Endodermal cell (in vitro differentiated cells): ENCODE measurements around the gene SH3YL1. TPM values are rescaled to one million over a fixed set of nuclear protein-coding genes. Genes with fewer than 3 reads are reported as not detected.

Experiments
- DNase-seq: peaks from one replicate; pipeline ENCODE4 v3.0.0-alpha.2; 2017
- H3K27ac ChIP-seq: 2 replicates; pipeline ENCODE4 v1.5.1; 2013; ENCODE audit warnings: mild to moderate bottlenecking, low read depth, low read length, moderate library complexity
- H3K27me3 ChIP-seq: 2 replicates; pipeline ENCODE4 v1.6.1; 2013; ENCODE audit warnings: mild to moderate bottlenecking, low read length, moderate library complexity; ENCODE audit not compliant: insufficient read depth, control insufficient read depth, poor library complexity, severe bottlenecking
- H3K36me3 ChIP-seq: 2 replicates; pipeline ENCODE4 v1.7.0; 2013; ENCODE audit warnings: mild to moderate bottlenecking, low read length, moderate library complexity; ENCODE audit not compliant: control insufficient read depth, insufficient read depth
- H3K4me1 ChIP-seq: one replicate; pipeline ENCODE4 v1.7.0; 2013; ENCODE audit warnings: low read length; ENCODE audit not compliant: control insufficient read depth, insufficient read depth
- H3K4me3 ChIP-seq: 2 replicates; pipeline ENCODE4 v1.5.1; 2013; ENCODE audit warnings: mild to moderate bottlenecking, low read length, moderate library complexity
- H3K9ac ChIP-seq: 2 replicates; pipeline ENCODE4 v1.6.1; 2013; ENCODE audit warnings: mild to moderate bottlenecking, low read length, moderate library complexity; ENCODE audit not compliant: poor library complexity, severe bottlenecking; ENCODE audit errors: extremely low read depth
- H3K9me3 ChIP-seq: 2 replicates; pipeline ENCODE4 v1.6.1; 2013; ENCODE audit warnings: mild to moderate bottlenecking, low read length, moderate library complexity; ENCODE audit not compliant: control insufficient read depth
- H3K27ac Mint-ChIP-seq: 2 replicates; pipeline ENCODE4 v1.8.0; 2020; ENCODE audit warnings: mixed read lengths
- H3K27me3 Mint-ChIP-seq: 2 replicates; pipeline ENCODE4 v1.8.0; 2021; ENCODE audit warnings: mild to moderate bottlenecking, mixed read lengths; ENCODE audit not compliant: insufficient read depth
- H3K36me3 Mint-ChIP-seq: 2 replicates; pipeline ENCODE4 v1.8.0; 2020; ENCODE audit warnings: low read depth, mixed read lengths
- H3K4me1 Mint-ChIP-seq: 2 replicates; pipeline ENCODE4 v1.8.0; 2020; ENCODE audit warnings: mixed read lengths
- H3K4me3 Mint-ChIP-seq: 2 replicates; pipeline ENCODE4 v1.8.0; 2020; ENCODE audit warnings: mild to moderate bottlenecking, moderate library complexity, mixed read lengths
- H3K9me3 Mint-ChIP-seq: 2 replicates; pipeline ENCODE4 v1.8.0; 2020; ENCODE audit warnings: mild to moderate bottlenecking, mixed read lengths
- WGBS, 2 experiments: methylation state at CpG; one replicate each; pipeline versions ENCODE4 v1.1.5 to v1.1.7; 2013; ENCODE audit warnings: missing lambda C conversion rate in 2 of 2, mixed read lengths in 1 of 2; ENCODE audit not compliant: insufficient coverage in 1 of 2, insufficient read length in 1 of 2; 5-methylcytosine and 5-hydroxymethylcytosine counted together
- total RNA-seq, 2 donors: library from RNA; stranded (reverse); fragmentation: NEBNext Ultra II Directional in 1 of 2; extraction: Animal tissue kit (Norgen Biotek cat#: 25700) in 1 of 2; gene quantifications; 2 replicates in 1 of 2; 3 replicates in 1 of 2; pipeline ENCODE4 v1.2.1, GENCODE V29; 2021
- TF ChIP-seq, protein P1 (sequence below): fragments of 200-600 bp; sonication (generic); conservative IDR thresholded peaks from 2 replicates; pipeline ENCODE4 v1.5.0; 2021; ENCODE audit warnings: antibody characterized with exemption, mild to moderate bottlenecking

SH3YL1 gene
- total RNA-seq, 2 donors from 2014 or later = 33.6 to 39.0 TPM

DNA sequence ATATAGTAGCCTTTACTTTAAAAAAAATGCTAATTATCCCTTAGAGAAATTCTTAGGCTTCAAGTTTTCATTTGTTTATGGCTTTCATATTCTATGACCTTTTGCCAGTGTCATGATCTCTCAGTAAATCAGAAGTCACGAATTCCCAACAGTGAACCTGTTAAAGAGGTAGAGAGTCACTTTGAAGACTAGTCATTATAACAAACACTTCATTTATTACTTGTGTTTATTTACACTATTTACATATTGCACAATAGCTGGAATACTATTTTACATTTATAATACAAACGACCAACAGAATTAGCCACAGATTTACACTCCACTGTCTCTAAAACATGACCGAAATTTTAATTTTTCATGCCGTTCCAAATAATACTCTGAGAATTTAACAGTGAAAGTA lies 15.5 kb upstream of the SH3YL1 start:
- Histone ChIP-seq H3K36me3 (peaks cover 65% of the 10 kb centered on the region), H3K27ac (no peak overlapping the region), H3K9me3 (no peaks in the 10 kb centered on the region), H3K9ac (no peak overlapping the region), H3K4me3 (no peak overlapping the region), H3K27me3 (no peaks in the 10 kb centered on the region), H3K4me1 (no peaks in the 10 kb centered on the region)
- 81% methylated on average over 4 of the region's 4 CpGs; no CpG with 5 or more reads in 1 of the 2 experiments for WGBS, 2 experiments
- Mint-ChIP-seq H3K9me3 (no peaks in the 10 kb centered on the region), H3K27me3 (no peaks in the 10 kb centered on the region), H3K4me1 (peaks cover 13% of the 10 kb centered on the region), H3K36me3 (peaks cover 52% of the 10 kb centered on the region), H3K4me3 (no peak overlapping the region), H3K27ac (no peak overlapping the region)
- TF ChIP-seq, protein P1, sequence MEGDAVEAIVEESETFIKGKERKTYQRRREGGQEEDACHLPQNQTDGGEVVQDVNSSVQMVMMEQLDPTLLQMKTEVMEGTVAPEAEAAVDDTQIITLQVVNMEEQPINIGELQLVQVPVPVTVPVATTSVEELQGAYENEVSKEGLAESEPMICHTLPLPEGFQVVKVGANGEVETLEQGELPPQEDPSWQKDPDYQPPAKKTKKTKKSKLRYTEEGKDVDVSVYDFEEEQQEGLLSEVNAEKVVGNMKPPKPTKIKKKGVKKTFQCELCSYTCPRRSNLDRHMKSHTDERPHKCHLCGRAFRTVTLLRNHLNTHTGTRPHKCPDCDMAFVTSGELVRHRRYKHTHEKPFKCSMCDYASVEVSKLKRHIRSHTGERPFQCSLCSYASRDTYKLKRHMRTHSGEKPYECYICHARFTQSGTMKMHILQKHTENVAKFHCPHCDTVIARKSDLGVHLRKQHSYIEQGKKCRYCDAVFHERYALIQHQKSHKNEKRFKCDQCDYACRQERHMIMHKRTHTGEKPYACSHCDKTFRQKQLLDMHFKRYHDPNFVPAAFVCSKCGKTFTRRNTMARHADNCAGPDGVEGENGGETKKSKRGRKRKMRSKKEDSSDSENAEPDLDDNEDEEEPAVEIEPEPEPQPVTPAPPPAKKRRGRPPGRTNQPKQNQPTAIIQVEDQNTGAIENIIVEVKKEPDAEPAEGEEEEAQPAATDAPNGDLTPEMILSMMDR = no peak
- DNase-seq = no peak

DNA sequence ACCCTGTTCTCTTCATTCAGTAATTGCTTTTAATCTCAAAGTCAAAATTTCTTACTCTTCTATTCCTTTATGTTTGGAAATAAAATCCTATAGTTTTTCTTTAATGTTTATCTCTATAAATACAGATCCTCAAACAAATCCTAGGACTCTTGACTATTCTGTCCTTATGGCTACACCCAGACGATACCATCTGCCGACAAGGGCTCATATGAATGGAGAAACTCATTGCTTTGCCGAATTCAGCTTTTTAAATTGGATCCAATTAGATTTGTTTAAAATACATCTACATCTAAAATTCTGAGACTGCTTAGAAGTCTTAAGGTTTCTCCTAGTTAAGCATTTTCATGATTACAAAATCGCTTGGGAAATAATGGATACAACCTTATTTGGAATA lies 15.1 kb upstream of the SH3YL1 start:
- H3K4me3 Mint-ChIP-seq = no peak overlapping the region
- TF ChIP-seq, protein P1 = no peak

DNA sequence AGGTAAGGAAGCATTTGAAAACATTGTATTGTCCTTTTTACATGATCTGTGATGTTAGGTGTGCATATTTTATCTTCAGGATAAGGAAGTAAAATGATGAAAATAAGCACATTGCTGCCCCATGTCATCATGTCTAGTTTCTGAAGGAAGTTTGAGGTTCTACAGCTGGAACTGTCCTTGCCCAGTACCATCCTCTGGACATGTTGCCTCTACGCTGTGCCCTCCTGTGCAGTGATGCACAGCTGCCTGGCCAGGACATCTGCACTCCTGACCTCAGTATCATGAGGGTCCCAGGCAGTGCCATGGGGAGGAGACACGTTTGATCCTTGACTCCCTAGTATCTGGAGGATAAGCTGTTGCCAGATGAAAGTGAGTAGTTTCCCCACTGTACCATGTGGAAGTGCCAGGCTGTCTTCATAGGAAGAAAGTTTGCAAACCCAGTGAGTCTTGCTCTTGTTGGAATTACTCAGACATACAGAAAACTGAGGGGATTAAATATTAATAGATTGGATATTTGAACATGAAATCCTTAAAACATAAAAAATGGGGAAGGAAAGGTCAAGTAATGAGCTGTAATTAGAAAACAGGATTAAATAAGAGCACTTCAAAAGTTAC lies 14.6 kb upstream of the SH3YL1 start:
- Histone ChIP-seq H3K27ac (no peak overlapping the region), H3K27me3 (no peaks in the 10 kb centered on the region), H3K9me3 (no peaks in the 10 kb centered on the region), H3K9ac (no peak overlapping the region), H3K36me3 (peaks cover 74% of the 10 kb centered on the region), H3K4me3 (no peak overlapping the region), H3K4me1 (no peaks in the 10 kb centered on the region)
- TF ChIP-seq, protein P1 = no peak
- Mint-ChIP-seq H3K27me3 (no peaks in the 10 kb centered on the region), H3K27ac (no peak overlapping the region), H3K9me3 (no peaks in the 10 kb centered on the region), H3K4me1 (peaks cover 3% of the 10 kb centered on the region), H3K4me3 (no peak overlapping the region), H3K36me3 (peaks cover 54% of the 10 kb centered on the region)
- DNase-seq = no peak
- WGBS, 2 experiments = 92 to 100% methylated on average over 2 of the region's 2 CpGs

More for the DNA sequence above, 15.1 kb upstream of the SH3YL1 start:
- peaks cover 8% of the 10 kb centered on the region for H3K4me1 Mint-ChIP-seq
- H3K36me3 Mint-ChIP-seq = peaks cover 54% of the 10 kb centered on the region
- no peak overlapping the region for H3K27ac Mint-ChIP-seq
- H3K9ac ChIP-seq = no peak overlapping the region
- H3K4me3 ChIP-seq = no peak overlapping the region
- H3K27ac ChIP-seq = no peak overlapping the region
- peaks cover 69% of the 10 kb centered on the region for H3K36me3 ChIP-seq
- no peaks in the 10 kb centered on the region for H3K9me3 ChIP-seq
- no peaks in the 10 kb centered on the region for H3K4me1 ChIP-seq
- no peak for DNase-seq
- 89 to 100% methylated on average over 2 to 4 of the region's 4 CpGs for WGBS, 2 experiments
- H3K27me3 ChIP-seq = no peaks in the 10 kb centered on the region
- no peaks in the 10 kb centered on the region for H3K27me3 Mint-ChIP-seq
- no peaks in the 10 kb centered on the region for H3K9me3 Mint-ChIP-seq
